IPS-18a (cell line): ENCODE measurements around the gene HAT1.
"Not testable (repeated sequence)": the region's sequence is repeated elsewhere in the genome, so short reads cannot be mapped to it uniquely, and the experiment has no call there.

ENCODE experiments used
- H3K27ac ChIP-seq: one replicate; pipeline ENCODE4 v1.5.1; 2013; ENCODE audit warnings: low read length
- H3K27me3 ChIP-seq: one replicate; pipeline ENCODE4 v1.6.1; 2013; ENCODE audit warnings: mild to moderate bottlenecking, low read length; ENCODE audit not compliant: control insufficient read depth, insufficient read depth
- H3K36me3 ChIP-seq: one replicate; pipeline ENCODE4 v1.6.1; 2013; ENCODE audit warnings: low read depth, low read length; ENCODE audit not compliant: control insufficient read depth
- H3K4me1 ChIP-seq: one replicate; pipeline ENCODE4 v1.6.1; 2013; ENCODE audit warnings: low read depth, low read length; ENCODE audit not compliant: control insufficient read depth
- H3K4me3 ChIP-seq: one replicate; pipeline ENCODE4 v1.5.1; 2013; ENCODE audit warnings: low read length
- H3K9ac ChIP-seq: one replicate; pipeline ENCODE4 v1.6.1; 2013; ENCODE audit warnings: mild to moderate bottlenecking, low read length, moderate library complexity
- H3K9me3 ChIP-seq: one replicate; pipeline ENCODE4 v1.6.1; 2013; ENCODE audit warnings: low read depth, low read length; ENCODE audit not compliant: control insufficient read depth

Gene HAT1

GRCh38 chr2:171893196-171893823 is 29.0 kb upstream of the HAT1 start:
- Histone ChIP-seq H3K27me3 (no peaks in the 10 kb centered on the region), H3K9ac (peak overlapping the region; percentile 72), H3K4me3 (peak overlapping the region; percentile 88), H3K27ac (no peak overlapping the region), H3K36me3 (no peaks in the 10 kb centered on the region), H3K4me1 (peaks cover 7% of the 10 kb centered on the region), H3K9me3 (no peaks in the 10 kb centered on the region)

- Histone ChIP-seq H3K27me3 (no peaks in the 10 kb centered on the region), H3K27ac (no peak within 1 kb of the TSS), H3K9ac (peak within 1 kb of the TSS; percentile 72), H3K4me3 (peak within 1 kb of the TSS; percentile 88), H3K4me1 (peaks cover 7% of the 10 kb centered on the region), H3K9me3 (no peaks in the 10 kb centered on the region), H3K36me3 (no peaks in the 10 kb centered on the region)
Observed at GRCh38 chr2:171893824-171894611, 28.2 kb upstream of the HAT1 start, which contains the start of gene SLC25A12. SLC25A12 (minus strand) TSS chr2:171894244; CDS start chr2:171894214, 30 bp downstream.

GRCh38 chr2:171894612-171894947 is 27.7 kb upstream of the HAT1 start:
- H3K4me1 ChIP-seq = peaks cover 7% of the 10 kb centered on the region
- H3K27me3 ChIP-seq = no peaks in the 10 kb centered on the region
- no peaks in the 10 kb centered on the region for H3K36me3 ChIP-seq
- no peaks in the 10 kb centered on the region for H3K9me3 ChIP-seq
- H3K9ac ChIP-seq = peak overlapping the region; percentile 72
- H3K27ac ChIP-seq = no peak overlapping the region
- H3K4me3 ChIP-seq = peak overlapping the region; percentile 88

- Histone ChIP-seq H3K4me3 (no peak overlapping the region), H3K9ac (no peak overlapping the region), H3K27me3 (no peaks in the 10 kb centered on the region), H3K36me3 (no peaks in the 10 kb centered on the region), H3K9me3 (no peaks in the 10 kb centered on the region), H3K27ac (no peak overlapping the region), H3K4me1 (peaks cover 7% of the 10 kb centered on the region)
Observed at GRCh38 chr2:171895786-171896185, 26.5 kb upstream of the HAT1 start.

- H3K9ac ChIP-seq, H3K27me3 ChIP-seq, H3K27ac ChIP-seq, H3K4me1 ChIP-seq, H3K4me3 ChIP-seq, H3K36me3 ChIP-seq, H3K9me3 ChIP-seq: not testable (repeated sequence)
Observed at GRCh38 chr2:171899623-171900282, 22.5 kb upstream of the HAT1 start.

- Histone ChIP-seq H3K27me3 (no peaks in the 10 kb centered on the region), H3K4me3 (no peak overlapping the region), H3K4me1 (no peaks in the 10 kb centered on the region), H3K9ac (no peak overlapping the region), H3K9me3 (no peaks in the 10 kb centered on the region), H3K27ac (no peak overlapping the region), H3K36me3 (no peaks in the 10 kb centered on the region)
Observed at GRCh38 chr2:171902840-171903420, 19.3 kb upstream of the HAT1 start.

- H3K27ac ChIP-seq = no peak overlapping the region
- H3K4me1 ChIP-seq = no peaks in the 10 kb centered on the region
- H3K4me3 ChIP-seq = no peak overlapping the region
- no peaks in the 10 kb centered on the region for H3K36me3 ChIP-seq
- no peaks in the 10 kb centered on the region for H3K27me3 ChIP-seq
- H3K9me3 ChIP-seq = no peaks in the 10 kb centered on the region
- H3K9ac ChIP-seq = no peak overlapping the region
Observed at GRCh38 chr2:171908235-171908634, 14.0 kb upstream of the HAT1 start.

GRCh38 chr2:171909266-171909665 is 13.0 kb upstream of the HAT1 start:
- Histone ChIP-seq H3K27ac (no peak overlapping the region), H3K9ac (no peak overlapping the region), H3K4me3 (no peak overlapping the region), H3K9me3 (no peaks in the 10 kb centered on the region), H3K4me1 (no peaks in the 10 kb centered on the region), H3K36me3 (no peaks in the 10 kb centered on the region), H3K27me3 (no peaks in the 10 kb centered on the region)

- H3K27ac ChIP-seq = no peak overlapping the region
- H3K4me3 ChIP-seq = no peak overlapping the region
- no peaks in the 10 kb centered on the region for H3K9me3 ChIP-seq
- no peaks in the 10 kb centered on the region for H3K27me3 ChIP-seq
- H3K36me3 ChIP-seq = no peaks in the 10 kb centered on the region
- no peak overlapping the region for H3K9ac ChIP-seq
- no peaks in the 10 kb centered on the region for H3K4me1 ChIP-seq
Observed at GRCh38 chr2:171910494-171910893, 11.8 kb upstream of the HAT1 start.

GRCh38 chr2:171913517-171913916 is 8.7 kb upstream of the HAT1 start:
- H3K27me3 ChIP-seq = no peaks in the 10 kb centered on the region
- no peaks in the 10 kb centered on the region for H3K4me1 ChIP-seq
- H3K36me3 ChIP-seq = no peaks in the 10 kb centered on the region
- H3K4me3 ChIP-seq = no peak overlapping the region
- H3K27ac ChIP-seq = no peak overlapping the region
- no peak overlapping the region for H3K9ac ChIP-seq
- no peaks in the 10 kb centered on the region for H3K9me3 ChIP-seq

- H3K9ac ChIP-seq = no peak overlapping the region
- H3K27ac ChIP-seq = no peak overlapping the region
- H3K36me3 ChIP-seq = no peaks in the 10 kb centered on the region
- no peak overlapping the region for H3K4me3 ChIP-seq
- H3K9me3 ChIP-seq = no peaks in the 10 kb centered on the region
- H3K27me3 ChIP-seq = no peaks in the 10 kb centered on the region
- no peaks in the 10 kb centered on the region for H3K4me1 ChIP-seq
Observed at GRCh38 chr2:171919453-171919852, 2.8 kb upstream of the HAT1 start.
